HG03135 (cell line): ENCODE data around the gene PIGU.
"Not testable (repeated sequence)": the region's sequence is repeated elsewhere in the genome, so short reads cannot be mapped to it uniquely, and the experiment has no call there.

Experiments used
- ATAC-seq: cut with Tn5 transposase; IDR thresholded peaks from one replicate; pipeline ENCODE4 v1.9.1; 2021; ENCODE audit warnings: mild to moderate bottlenecking, moderate library complexity; ENCODE audit not compliant: unreplicated experiment

Gene PIGU

DNA sequence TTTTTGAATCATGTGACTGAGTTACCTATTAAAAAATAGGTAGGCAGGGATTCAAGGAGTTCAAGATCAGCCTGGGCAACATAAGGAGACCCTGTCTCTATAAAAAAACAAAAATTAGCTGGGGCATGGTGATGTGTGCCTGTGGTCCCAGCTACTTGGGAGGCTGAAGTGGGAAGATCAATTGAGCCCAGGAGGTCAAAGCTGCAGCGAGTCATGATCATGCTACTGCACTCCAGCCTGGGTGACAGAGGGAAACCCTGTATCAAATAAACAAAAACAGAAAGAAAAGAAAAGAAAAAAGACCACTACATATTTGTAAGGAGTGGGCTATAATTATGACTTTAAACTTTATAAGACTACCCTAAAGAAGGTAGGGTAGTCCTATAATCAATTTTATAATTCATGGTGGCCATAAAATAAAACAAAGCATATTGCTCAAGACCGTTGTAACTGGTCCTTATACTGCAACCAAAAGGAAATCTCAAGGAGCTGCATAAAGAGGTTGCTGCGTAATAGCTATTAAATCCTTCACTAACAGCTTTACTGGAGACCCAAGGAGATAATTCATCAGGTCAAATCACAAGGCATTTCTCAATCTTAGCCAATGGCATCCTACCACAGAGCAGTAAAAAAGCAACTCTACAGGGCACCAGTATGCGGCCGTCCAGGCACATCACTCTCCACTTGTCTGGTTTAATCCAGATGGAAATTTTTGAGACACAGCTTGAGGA lies 13.5 kb downstream of the PIGU start:
- ATAC-seq: no peak

DNA sequence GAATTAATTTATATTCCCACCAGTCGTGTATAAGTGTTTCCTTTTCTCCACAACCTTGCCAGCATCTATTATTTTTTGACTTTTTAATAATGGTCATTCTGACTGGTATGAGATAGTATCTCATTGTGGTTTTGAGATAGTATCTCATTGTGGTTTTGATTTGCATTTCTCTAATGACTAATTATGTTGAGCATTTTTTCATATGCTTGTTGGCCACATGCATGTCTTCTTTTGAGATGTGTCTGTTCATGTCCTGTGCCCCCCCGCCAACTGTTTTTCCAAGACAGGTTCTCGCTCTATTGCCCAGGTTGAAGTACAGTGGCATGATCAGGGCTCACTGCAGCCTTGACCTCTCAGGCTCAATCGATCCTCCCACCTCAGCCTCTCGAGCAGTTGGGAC lies 15.1 kb downstream of the PIGU start:
- ATAC-seq: not testable (repeated sequence)

DNA sequence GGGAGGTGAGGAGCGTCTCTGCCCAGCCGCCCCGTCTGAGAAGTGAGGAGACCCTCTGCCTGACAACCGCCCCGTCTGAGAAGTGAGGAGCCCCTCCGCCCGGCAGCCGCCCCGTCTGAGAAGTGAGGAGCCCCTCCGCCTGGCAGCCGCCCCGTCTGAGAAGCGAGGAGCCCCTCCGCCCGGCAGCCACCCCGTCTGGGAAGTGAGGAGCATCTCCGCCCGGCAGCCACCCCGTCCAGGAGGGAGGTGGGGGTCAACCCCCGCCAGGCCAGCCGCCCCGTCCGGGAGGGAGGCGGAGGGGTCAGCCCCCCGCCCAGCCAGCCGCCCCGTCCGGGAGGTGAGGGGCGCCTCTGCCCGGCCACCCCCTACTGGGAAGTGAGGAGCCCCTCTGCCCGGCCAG lies 18.2 kb downstream of the PIGU start:
- not testable (repeated sequence) for ATAC-seq

DNA sequence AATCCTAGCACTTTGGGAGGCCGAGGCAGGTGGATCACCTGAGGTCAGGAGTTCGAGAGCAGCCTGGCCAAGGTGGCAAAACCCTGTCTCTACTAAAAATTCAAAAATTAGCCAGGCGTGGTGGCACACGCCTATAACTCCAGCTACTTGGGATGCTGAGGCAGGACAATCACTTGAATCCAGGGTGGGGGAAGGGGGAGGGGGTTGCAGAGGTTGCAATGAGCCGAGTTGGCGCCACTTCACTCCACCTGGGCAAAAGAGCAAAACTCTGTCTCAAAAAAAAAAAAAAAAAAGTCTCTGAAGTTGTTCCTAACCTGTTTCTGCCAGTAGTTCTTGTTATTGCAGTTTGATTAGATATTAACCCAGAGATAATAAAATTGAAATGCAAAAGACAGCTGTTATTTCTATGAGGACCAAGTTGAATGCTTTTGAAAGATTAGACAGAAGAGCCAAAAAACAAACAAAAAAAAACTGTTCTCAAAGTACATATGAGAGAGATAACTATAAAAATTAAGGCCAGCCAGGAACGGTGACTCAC lies 22.6 kb downstream of the PIGU start:
- no peak for ATAC-seq

DNA sequence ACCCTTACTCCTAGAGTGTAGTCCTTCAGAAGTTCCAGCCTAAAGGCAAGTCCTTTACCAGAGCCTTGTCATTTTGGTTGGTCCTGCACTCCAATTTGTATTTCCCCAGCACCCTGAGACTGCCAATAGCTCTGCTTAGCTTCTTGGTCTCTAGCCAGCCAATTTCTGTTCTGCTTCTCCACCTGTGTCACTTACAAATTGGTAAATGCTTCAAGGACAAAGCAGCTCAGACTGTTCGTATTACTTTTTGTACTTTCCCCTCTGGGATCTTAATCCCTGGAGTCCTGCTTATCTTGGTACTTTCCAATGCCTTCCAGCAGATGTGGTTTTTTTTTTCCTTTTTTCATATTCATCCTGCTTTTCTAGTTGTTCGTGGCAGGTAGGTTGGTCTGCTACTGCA lies 25.7 kb downstream of the PIGU start:
- no peak for ATAC-seq

DNA sequence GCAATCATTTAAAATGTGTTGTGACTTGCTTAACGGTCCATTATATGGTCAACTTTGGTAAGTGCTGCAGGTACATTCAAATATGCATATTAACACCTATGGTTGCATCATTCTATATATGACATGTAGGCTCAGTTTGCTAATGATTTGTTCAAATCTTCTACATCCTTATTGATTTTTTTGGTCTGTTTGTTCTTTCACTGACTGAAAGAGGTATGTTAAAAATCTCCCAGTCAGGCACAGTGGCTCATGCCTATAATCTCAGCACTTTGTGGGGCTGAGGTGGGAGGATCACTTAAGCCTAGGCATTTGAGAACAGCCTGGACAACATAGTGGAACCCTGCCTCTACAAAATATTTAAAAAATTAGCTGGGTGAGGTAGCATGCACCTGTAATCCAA lies 29.2 kb downstream of the PIGU start:
- ATAC-seq: no peak

DNA sequence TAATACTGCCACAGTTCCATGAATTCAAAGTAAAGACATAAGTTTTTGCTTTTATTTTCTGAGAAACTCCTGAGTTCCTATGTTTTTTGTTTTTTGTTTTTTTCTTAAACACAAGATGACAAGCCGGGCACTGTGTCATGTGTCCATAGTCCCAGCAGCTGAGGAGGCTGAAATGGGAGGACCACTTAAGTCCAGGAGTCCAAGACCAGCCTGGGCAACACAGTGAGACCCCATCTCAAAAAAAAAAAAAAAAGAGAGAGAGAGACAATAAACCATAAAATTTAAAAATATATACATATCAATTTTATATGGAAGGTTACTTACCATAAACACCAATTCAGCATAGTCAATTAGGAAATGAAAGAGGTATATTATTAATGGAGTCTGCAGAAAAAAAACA lies 31.9 kb downstream of the PIGU start:
- ATAC-seq: no peak

DNA sequence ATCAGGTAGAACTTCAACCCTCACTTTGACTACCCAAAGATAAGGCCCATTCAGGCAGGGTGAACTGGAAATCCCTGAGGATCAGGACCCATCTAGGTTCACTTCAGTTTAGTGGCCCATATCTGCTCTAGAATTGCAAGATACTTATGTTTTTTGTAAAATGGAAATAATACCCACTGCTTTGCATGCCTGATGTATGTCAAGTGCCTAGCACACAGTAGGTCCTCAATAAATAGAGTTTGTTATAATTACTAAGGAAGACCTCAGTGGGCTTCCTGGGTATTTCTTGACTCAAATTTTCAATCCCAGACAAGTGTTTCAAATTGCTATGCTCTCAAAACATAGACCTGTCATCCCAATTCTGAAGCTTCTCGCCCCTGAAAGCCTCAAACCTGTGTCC lies 32.5 kb downstream of the PIGU start:
- no peak for ATAC-seq

DNA sequence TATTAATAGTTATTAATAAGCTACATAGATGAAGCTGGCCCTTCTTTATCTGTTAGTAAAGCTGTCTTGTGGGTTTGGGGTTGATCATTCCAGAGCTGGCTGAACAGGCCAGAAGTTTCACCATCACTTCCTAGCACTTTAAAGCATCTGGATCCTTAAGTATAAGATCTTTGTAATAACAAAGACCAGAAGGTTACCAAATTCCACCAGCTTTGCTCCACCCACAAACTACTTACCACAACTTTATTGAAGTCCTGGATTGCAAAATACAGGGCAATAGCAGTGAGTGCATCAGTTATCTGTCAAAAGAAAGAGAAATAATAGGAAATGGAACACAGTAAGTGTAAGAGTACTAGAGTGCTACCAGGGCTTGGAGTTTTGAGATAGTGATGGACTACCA lies 33.0 kb downstream of the PIGU start:
- no peak for ATAC-seq

DNA sequence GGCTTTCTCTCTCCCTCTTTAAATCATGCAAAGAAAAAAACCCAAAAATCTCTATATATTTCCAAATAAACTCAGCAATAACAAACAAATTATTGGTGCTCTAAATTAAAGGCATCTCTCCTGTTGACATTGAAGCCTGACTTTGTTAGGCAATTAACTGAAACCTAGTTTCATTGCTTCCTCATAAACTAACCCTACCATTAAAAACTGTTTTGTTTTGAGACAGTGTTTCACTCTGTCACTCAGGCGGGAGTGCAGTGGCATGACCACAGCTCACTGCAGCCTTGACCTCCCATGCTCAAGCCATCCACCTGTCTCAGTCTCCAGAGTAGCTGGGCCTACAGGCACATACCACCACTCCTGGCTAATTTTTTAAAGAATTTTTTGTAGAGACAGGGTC lies 34.9 kb downstream of the PIGU start:
- ATAC-seq: no peak

DNA sequence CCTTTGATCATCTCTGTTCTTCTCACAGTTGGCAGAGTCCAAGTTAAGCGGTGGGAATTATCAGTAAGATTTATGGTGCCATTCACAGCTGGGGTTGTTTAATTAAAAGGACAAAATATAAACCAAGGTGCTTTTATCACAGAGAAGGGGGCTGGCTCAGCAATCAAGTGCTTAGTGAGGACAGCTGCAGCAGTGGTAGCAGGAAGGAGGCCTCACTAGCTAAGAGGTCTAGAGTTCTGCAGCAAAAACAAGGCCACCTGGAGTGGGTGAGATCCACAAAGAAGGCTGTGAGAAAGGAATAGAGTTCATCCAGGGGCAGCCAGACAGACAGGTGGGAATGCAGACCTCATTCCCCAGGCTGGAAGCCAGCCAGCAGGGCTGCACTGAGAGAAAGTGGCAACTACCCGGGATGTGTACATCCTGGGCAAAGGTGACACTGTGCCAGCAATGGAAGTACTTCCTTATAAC lies 37.1 kb downstream of the PIGU start:
- ATAC-seq: no peak

DNA sequence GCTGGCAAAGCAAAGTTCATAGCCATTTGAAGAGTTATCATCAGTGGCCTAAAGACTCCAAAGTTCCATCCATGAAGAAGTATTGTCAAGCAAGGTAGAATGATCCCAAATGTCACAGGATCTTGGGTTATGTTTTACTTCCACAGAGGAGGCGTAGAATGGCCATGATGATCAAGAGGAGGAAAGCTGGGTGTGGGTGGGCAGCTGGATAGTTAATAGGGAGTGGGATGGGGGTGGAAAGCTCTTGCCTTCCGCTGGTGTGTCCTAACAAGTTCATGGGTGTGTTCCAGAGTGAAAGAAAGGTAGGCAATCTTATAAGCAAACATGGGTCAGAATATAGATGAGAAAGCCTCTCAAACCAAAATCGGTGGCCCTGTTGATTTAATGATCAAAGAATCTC lies 38.4 kb downstream of the PIGU start:
- ATAC-seq: no peak

DNA sequence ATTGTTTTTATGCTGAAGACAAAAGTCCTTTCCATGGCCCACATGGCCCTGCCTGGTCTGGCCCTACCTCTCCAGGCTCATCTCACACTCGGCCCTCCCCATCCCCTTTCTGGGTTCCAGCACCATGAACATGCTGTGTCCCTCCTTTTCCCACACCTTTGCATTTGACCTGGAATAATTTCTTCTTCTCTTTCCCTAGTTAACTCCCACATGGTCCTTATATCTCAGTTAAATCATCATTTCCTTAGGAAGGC lies 38.9 kb downstream of the PIGU start:
- ATAC-seq: no peak

DNA sequence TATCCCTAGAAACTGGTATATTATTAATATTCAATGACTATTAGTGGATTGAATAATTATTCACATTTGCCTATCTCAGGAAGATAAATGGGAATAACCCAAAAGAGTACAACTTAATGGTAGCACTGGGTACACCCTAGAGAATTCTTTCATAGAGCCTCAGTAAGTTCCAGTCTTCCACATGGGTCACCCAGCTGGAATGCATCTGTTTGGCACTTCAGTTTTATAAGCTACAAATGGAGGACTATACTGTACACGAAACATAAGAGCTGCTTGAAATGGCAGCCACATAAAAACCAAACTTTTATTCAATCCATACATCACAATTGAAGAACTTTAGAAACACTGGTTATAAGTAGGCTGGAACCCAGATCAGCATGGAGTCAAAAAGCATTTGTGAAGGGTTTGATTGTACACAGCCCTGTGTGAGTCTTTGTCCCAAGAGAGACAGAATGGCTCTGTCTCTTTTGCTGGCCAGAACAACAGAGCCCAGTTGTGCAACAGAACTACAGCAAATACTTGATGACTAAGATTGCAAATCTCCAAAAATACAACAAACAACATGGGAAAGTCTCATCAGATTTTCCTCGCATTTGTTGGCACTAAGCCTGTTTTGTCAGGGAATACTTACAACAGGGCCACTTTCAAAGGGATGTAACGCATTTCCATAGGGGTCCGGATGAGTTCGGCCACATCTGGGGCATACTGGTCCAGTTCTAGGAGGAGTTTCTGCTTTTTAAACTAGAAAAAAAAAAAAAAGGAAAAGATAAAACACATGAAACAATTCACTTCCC lies 39.5 kb downstream of the PIGU start:
- ATAC-seq: no peak

DNA sequence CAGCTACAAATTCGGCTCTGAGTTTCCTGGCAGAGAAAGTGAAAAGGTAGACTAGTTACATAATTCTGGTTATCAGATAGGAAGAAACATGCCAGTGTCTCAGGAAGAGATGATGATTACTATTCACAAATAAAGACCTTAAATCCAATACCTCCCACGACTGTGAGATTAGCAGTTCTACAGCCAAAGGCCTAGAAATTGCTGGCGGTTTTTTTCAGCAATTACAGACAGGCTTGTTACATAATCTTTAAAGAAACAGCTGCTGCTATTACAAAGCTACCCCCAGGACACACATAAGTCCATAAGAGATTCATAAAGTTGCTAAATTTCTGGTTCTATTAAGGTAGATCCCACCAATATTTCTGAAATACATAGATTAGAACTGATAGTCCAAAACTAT lies 40.2 kb downstream of the PIGU start:
- ATAC-seq: no peak

DNA sequence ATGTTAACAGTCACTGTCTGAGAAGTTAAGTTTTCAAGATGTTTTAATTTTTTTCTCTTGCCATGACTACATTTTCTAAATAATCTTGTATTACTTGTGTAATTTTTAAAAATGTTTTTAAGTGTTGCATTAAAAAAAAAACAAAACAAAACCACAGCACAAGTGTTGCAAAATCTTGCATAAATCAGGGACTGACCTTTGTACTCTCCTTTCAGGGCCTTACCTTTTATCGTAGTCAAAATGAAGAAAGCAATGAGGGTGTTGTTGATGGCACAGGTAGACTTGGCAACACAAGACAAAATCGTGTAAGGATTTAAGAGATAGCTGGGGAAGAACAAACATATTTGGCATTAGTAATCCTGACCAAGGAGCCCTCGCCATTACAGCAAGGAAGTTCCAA lies 42.5 kb downstream of the PIGU start:
- ATAC-seq: no peak

DNA sequence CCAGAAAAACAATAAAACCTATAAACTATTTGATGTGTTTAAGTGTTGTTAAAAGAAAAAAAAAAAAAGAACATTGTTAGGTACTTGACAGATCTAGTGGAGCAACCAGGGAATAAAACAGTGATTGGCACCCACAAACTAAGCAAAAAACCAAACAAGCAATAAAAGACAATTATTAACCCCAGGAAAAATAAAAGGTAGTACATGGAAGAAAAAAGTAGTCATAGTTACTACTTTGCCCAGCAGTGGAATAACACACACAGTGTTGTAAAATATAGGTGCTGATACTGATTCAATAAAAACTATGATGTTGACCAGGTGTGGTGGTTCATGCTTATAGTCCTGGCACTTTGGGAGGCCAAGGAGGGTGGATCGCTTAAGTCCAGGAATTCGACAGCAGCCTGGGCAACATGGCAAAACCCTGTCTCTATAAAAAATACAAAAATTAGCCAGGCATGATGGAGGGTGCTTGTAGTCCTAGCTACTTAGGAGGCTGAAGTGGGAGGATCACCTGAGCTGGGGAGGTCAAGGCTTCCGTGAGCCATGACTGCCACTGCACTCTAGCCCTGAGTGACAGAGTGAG lies 43.9 kb downstream of the PIGU start:
- ATAC-seq: no peak

DNA sequence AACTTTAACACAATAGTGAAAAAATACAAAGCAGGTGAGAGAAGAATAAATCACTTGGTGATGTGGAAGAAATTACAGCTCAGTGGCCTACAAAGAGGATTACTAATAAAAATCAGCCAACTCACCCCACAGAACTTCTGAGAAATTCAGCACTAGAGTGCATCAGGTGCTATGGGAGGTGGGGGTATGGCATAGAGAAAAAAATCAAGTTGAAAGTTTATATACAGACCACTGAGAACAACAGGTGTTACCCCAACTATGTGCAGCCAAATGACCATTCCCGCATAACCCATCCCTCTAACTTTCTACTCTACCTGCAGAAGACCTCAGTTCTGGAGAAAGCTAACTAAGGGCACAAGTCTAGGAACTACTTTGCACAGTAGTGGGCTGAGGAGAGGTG lies 47.0 kb downstream of the PIGU start:
- no peak for ATAC-seq

DNA sequence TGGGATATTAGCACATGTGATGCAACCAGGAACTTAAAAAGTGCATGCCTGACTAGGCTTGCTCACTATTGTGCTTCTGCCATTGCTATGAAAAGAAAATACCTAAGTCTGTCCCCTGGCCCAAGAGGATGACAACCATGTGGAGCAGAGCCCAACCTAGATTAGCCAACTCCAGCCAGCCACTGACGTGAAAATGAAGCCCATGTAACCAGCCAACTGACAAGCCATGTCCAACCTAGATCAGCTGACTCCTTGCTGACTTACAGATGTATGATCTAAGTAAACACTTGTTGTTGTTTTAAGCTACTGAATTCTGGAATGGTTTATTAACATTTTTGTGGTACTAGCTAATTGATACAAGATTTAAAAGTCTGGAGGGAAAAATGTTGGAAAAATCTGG lies 47.5 kb downstream of the PIGU start:
- no peak for ATAC-seq

DNA sequence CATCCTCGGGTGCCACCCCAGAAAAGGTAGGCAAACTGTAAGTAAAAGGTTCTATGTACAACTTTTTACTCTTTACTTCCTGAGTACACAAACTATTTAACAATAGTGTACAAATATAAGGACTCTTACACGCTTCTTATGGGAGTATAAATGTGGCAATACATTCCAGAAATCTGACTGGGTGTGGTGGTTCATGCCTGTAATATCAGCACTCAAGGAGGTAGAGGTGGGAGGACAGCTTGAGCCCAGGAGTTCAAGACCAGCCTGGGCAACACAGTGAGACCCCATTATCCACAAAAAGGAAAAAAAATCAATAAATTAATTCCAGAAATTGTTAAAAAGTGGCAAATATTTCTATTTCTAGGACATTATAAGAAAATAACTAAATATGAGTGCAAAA lies 48.9 kb downstream of the PIGU start:
- ATAC-seq: no peak

DNA sequence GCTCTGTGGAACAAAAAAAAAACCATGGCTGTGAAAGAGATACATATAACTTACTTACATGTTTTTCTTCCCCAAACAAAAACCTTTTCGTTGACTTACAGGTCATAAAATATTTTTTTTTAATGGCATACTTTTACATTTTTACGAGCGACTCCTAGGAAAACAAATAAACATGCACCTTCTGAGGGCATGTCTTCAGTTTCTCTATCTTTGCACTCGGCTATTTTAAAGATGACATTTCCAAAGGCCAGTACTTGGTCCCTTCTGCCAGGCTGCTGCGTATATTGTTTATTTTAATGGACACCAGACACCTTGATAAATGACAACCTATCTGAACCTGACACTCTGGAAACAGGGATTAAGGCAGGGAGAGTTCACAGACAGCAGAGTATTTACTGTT lies 49.4 kb downstream of the PIGU start:
- ATAC-seq: no peak

DNA sequence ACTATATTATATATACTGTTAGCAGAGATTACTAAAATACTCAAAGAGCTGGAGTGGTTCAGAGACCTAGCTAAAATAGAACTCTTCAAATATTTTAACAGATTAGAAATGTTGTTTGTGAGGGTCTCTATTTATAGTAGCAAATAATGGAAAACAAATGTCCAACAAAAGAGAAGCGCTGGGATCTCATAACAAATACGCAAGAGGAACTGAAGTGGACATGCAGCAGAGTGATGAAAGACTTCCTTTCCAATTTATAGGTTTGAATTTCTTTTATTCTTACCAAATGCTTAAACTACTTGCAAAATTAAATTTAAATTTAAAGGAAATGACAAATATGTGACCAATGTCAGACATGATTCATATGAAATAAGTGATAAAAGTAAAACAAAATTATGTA lies 49.9 kb downstream of the PIGU start:
- ATAC-seq: no peak
